Endothelial cell of umbilical vein (primary cell): ENCODE measurements around the gene NFATC1. TPM values are rescaled to one million over a fixed set of nuclear protein-coding genes. Genes with fewer than 3 reads are reported as not detected.

ENCODE experiments used
- BruUV-seq: library from RNA; stranded (reverse); fragments of 400-500 nt; replicated peaks from 2 replicates; lab custom pipeline; 2021; lab: Mats Ljungman, UMichigan
- CTCF ChIA-PET: fragments of 300-600, 350-600 bp; sonication (Branson Sonifier 250); formaldehyde crosslinking; loops from one replicate; lab custom pipeline; 2021; ENCODE audit warnings: antibody characterized with exemption, inconsistent platforms; lab: Charles Lee
- POLR2A ChIA-PET: fragments of 300-600, 350-600 bp; sonication (Branson Sonifier 250); formaldehyde crosslinking; loops from one replicate; lab custom pipeline; 2021; ENCODE audit warnings: antibody characterized with exemption, inconsistent platforms; lab: Charles Lee
- DNase-seq: peaks from one replicate; pipeline ENCODE4 v3.0.0-alpha.2; 2011; ENCODE audit warnings: low read depth, low spot score
- FAIRE-seq: peaks from 2 replicates; lab custom pipeline; 2011; peaks lifted over from hg19 to GRCh38; lab: Jason Lieb, UNC
- H2AFZ ChIP-seq: 2 replicates; pipeline ENCODE4 v1.6.0; 2012; ENCODE audit warnings: low read depth, low read length, control low read depth, inconsistent platforms
- H3K27ac ChIP-seq: 2 replicates; pipeline ENCODE4 v1.5.1; 2011; ENCODE audit warnings: low read depth, mild to moderate bottlenecking, control low read depth, low read length, moderate library complexity; ENCODE audit not compliant: insufficient read depth
- H3K27me3 ChIP-seq, 2 experiments: 2 replicates each; pipeline versions ENCODE4 v1.6.0 to v1.6.1; 2011; ENCODE audit warnings: low read length in 2 of 2, mixed read lengths in 1 of 2; ENCODE audit not compliant: control insufficient read depth in 2 of 2, insufficient read depth in 2 of 2
- H3K36me3 ChIP-seq, 2 experiments: 2 replicates in 1 of 2; 3 replicates in 1 of 2; pipeline ENCODE4 v1.5.1; 2011; ENCODE audit warnings: low read length in 2 of 2, mild to moderate bottlenecking in 1 of 2, moderate library complexity in 1 of 2; ENCODE audit not compliant: control insufficient read depth in 2 of 2, insufficient read depth in 2 of 2; ENCODE audit errors: extremely low read depth in 1 of 2
- H3K4me1 ChIP-seq: 3 replicates; pipeline ENCODE4 v1.5.1; 2011; ENCODE audit warnings: mild to moderate bottlenecking, low read length; ENCODE audit not compliant: control insufficient read depth, insufficient read depth; ENCODE audit errors: extremely low read depth
- H3K4me2 ChIP-seq: 2 replicates; pipeline ENCODE4 v1.6.1; 2011; ENCODE audit warnings: low read length, control low read depth, mixed read lengths; ENCODE audit not compliant: insufficient read depth
- H3K4me3 ChIP-seq, 3 experiments: fragments of 200-600 bp in 1 of 3; sonication (generic), shearing (Covaris generic) in 1 of 3; replicated peaks in 1 of 3; 2 replicates each; pipeline ENCODE4 v1.5.1; 2011 to 2016; ENCODE audit warnings: control low read depth in 3 of 3, low read length in 3 of 3, mild to moderate bottlenecking in 2 of 3, inconsistent platforms in 1 of 3, low read depth in 1 of 3, moderate library complexity in 1 of 3; ENCODE audit not compliant: insufficient read depth in 1 of 3
- H3K79me2 ChIP-seq: 2 replicates; pipeline ENCODE4 v1.6.0; 2012; ENCODE audit warnings: low read length, inconsistent platforms; ENCODE audit not compliant: control insufficient read depth, insufficient read depth
- H3K9ac ChIP-seq: replicated peaks from 2 replicates; pipeline ENCODE3; 2011; ENCODE audit warnings: low read length, control low read depth; ENCODE audit not compliant: insufficient read depth; ENCODE audit errors: extremely low read depth
- H3K9me1 ChIP-seq: replicated peaks from 3 replicates; pipeline ENCODE4 v1.6.0; 2011; ENCODE audit warnings: mild to moderate bottlenecking, low read length; ENCODE audit not compliant: control insufficient read depth, insufficient read depth; ENCODE audit errors: extremely low read depth
- H3K9me3 ChIP-seq: replicated peaks from 2 replicates; pipeline ENCODE4 v1.5.1; 2012; ENCODE audit warnings: low read length, inconsistent platforms; ENCODE audit not compliant: control insufficient read depth, insufficient read depth
- H4K20me1 ChIP-seq: replicated peaks from 2 replicates; pipeline ENCODE3; 2011; ENCODE audit warnings: mild to moderate bottlenecking, low read length; ENCODE audit not compliant: control insufficient read depth, insufficient read depth; ENCODE audit errors: extremely low read depth
- CTCF ChIP-seq, 2 donors: IDR thresholded peaks; 1 replicate in 1 of 2; 2 replicates in 1 of 2; pipeline ENCODE4 v1.5.1; 2011; ENCODE audit warnings: low read length in 2 of 2, mild to moderate bottlenecking in 2 of 2, moderate library complexity in 2 of 2, control low read depth in 1 of 2, inconsistent platforms in 1 of 2, low read depth in 1 of 2; ENCODE audit not compliant: insufficient read depth in 1 of 2; ENCODE audit errors: extremely low read depth in 1 of 2
- EZH2 ChIP-seq: IDR thresholded peaks from 2 replicates; pipeline ENCODE4 v1.6.1; 2012; ENCODE audit warnings: borderline replicate concordance, low read depth, mild to moderate bottlenecking, moderate library complexity, low read length, inconsistent platforms; ENCODE audit not compliant: severe bottlenecking
- FOS ChIP-seq: IDR thresholded peaks from 2 replicates; pipeline ENCODE4 v1.6.1; 2011; ENCODE audit warnings: mild to moderate bottlenecking, low read length, moderate library complexity, borderline replicate concordance; ENCODE audit not compliant: insufficient read depth
- GATA2 ChIP-seq: IDR thresholded peaks from 2 replicates; pipeline ENCODE4 v1.7.0; 2011; ENCODE audit warnings: low read depth, mild to moderate bottlenecking, moderate library complexity, mixed read lengths, low read length; ENCODE audit not compliant: insufficient read length, insufficient read depth
- JUN ChIP-seq: IDR thresholded peaks from 2 replicates; pipeline ENCODE4 v1.6.1; 2011; ENCODE audit warnings: borderline replicate concordance, low read depth; ENCODE audit not compliant: insufficient read length, insufficient read depth
- MYC ChIP-seq: IDR thresholded peaks from one replicate; pipeline ENCODE4 v1.6.1; 2011; ENCODE audit warnings: mild to moderate bottlenecking, low read depth, low read length
- POLR2A ChIP-seq: IDR thresholded peaks from 2 replicates; pipeline ENCODE4 v1.6.1; 2012; ENCODE audit warnings: low read depth, mild to moderate bottlenecking, control low read depth, low read length
- POLR2AphosphoS5 ChIP-seq: IDR thresholded peaks from 2 replicates; pipeline ENCODE4 v1.6.1; 2012; ENCODE audit warnings: low read depth, mild to moderate bottlenecking, control low read depth, low read length, moderate library complexity; ENCODE audit not compliant: insufficient read depth
- dilution Hi-C: fragments of 300-500 bp; cut with MboI; formaldehyde crosslinking; loops from one replicate; pipeline ENCODE4 v1.15.0; 2019; ENCODE audit warnings: low sequenced_read_pairs; ENCODE audit not compliant: extremely low pct_ligation_motif_present
- intact Hi-C: fragments of 100-400 bp; cut with micrococcal nuclease; formaldehyde crosslinking; loops from one replicate; pipeline ENCODE4 v1.10.0; 2022
- polyA plus RNA-seq, 4 experiments: library from polyadenylated mRNA; depleted of rRNA in 3 of 4; stranded (reverse) in 3 of 4; unstranded in 1 of 4; fragments of >200 nt; gene quantifications; 2 replicates each; pipeline versions ENCODE4 v1.2.1 to v1.2.3, GENCODE V29; 2011 to 2012; ENCODE audit warnings: missing spikeins in 1 of 4
- total RNA-seq: library from RNA; stranded (reverse); gene quantifications from 2 replicates; pipeline ENCODE4 v1.2.3, GENCODE V29; 2021
- TF ChIP-seq, protein P1 (sequence below): IDR thresholded peaks from 2 replicates; pipeline ENCODE4 v1.6.1; 2011; ENCODE audit not compliant: insufficient read depth, insufficient read length

NFATC1 gene
- total and polyA plus RNA-seq, 2 donors (not counting 3 experiments of a cell fraction or from before 2014, with no cell fraction given), result 11.1 to 30.0 TPM

- Histone ChIP-seq H3K4me1 (no peaks in the 10 kb centered on the region), H3K79me2 (no peaks in the 10 kb centered on the region), H3K9me1 (no peaks in the 10 kb centered on the region), H3K27me3 (no peaks in the 10 kb centered on the region), H3K9me3 (no peaks in the 10 kb centered on the region), H4K20me1 (no peaks in the 10 kb centered on the region), H3K36me3 (no peaks in the 10 kb centered on the region), H3K4me3 (no peak overlapping the region), H3K27ac (no peak overlapping the region), H3K9ac (no peak overlapping the region), H3K4me2 (no peak overlapping the region), H2AFZ (no peak overlapping the region)
- intact Hi-C loops (no loop called here), dilution Hi-C loops (no loop called here)
- no TSS peak for BruUV-seq
- no peak for DNase-seq
- ChIA-PET CTCF (no interaction called here), POLR2A (no interaction called here)
- no peak for FAIRE-seq
- TF ChIP-seq MYC (no peak), POLR2A (no peak), JUN (no peak), CTCF (IDR thresholded peaks at IDR 0.05; ENCODE audit: extremely low read depth in 1 of 2, insufficient read depth in 1 of 2, low read depth in 1 of 2, low read length in 2 of 2) (no peak), POLR2AphosphoS5 (no peak), FOS (no peak), GATA2 (no peak), EZH2 (no peak)
- TF ChIP-seq, protein P1, sequence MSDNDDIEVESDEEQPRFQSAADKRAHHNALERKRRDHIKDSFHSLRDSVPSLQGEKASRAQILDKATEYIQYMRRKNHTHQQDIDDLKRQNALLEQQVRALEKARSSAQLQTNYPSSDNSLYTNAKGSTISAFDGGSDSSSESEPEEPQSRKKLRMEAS, result no peak
These were observed 148.7 kb downstream of the NFATC1 start for GRCh38 chr18:79544386-79544963.
